ENCODE results near the gene KCNC3.
"Not testable (repeated sequence)": the region's sequence is repeated elsewhere in the genome, so short reads cannot be mapped to it uniquely, and the experiment has no call there.

The KCNC3 gene

DNA sequence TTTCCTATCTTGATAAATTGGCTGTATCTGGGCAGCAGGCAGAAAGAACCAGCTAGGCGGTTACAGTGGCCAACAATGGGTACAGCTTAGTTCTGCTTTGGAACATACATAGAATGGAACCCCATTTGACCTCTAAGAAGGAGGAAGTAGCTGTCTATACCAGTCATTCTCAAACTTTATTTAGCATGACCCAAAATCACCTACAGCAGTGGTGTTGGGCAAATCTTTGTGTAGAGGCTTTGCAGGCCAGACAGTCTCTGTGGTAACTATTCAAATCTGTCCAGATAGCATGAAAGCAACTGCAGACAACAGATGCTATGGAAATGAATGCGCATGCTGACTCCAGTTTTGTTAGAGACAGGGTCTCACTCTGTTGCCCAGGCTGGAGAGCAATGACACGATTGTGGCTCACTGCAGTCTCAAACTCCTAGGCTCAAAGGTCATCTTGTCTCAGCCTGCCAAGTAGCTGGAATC lies 12.0 kb upstream of the KCNC3 start:
- no peak for TF ChIP-seq JUND (IDR thresholded peaks at IDR 0.05; ENCODE audit: low read depth)
- no peak for DNase-seq (ENCODE audit: low read depth in 1 of 2, low spot score in 1 of 2)
- in situ Hi-C loops (cut with HindIII; ENCODE audit: low pct_unique_long_range_greater_than_20kb, low sequenced_read_pairs): no loop called here

DNA sequence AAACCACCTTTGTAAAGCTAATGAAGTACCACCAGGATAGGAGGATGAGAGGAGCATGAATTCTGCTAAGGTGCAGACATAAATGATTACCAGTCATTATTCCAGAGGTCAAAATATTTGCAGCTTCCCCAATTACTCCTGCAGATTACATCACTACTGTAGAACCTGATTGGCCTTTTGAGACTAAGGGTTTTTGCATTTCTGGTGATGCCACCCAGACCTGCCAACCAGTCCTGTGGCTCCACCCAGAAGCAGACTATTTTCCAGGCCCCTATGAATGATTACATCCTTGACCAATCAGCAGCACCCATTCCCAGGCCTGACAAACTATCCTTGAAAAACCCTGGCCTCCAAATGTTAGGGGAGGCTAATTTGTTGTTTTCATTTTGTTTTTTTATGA lies 11.2 kb upstream of the KCNC3 start:
- in situ Hi-C loops (cut with HindIII; ENCODE audit: low pct_unique_long_range_greater_than_20kb, low sequenced_read_pairs): no loop called here
- no peak for TF ChIP-seq JUND (IDR thresholded peaks at IDR 0.05; ENCODE audit: low read depth)
- DNase-seq (ENCODE audit: low read depth in 1 of 2, low spot score in 1 of 2): no peak

DNA sequence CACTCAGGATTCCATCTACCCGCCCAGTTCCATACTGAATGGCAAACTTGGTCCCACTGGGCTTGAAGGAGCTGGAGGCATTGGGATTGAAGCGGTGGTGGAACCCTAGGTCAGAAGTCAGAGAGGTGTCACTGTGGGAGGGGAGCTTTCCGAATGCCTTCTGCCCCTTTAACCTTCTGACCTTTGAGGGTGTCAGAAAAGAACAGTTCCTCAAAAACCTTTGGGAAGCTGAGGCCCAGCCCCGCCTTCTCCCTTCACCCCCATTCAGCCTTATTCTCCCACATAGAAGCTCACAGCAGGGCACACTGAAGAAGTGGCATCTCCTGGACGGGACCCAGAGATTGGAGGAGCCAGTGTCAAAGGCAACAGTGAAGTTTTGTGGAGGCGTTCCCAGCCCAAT lies 7.9 kb upstream of the KCNC3 start:
- DNase-seq (ENCODE audit: low read depth in 1 of 2, low spot score in 1 of 2); in situ Hi-C loops (cut with HindIII; ENCODE audit: low pct_unique_long_range_greater_than_20kb, low sequenced_read_pairs): not testable (repeated sequence)

DNA sequence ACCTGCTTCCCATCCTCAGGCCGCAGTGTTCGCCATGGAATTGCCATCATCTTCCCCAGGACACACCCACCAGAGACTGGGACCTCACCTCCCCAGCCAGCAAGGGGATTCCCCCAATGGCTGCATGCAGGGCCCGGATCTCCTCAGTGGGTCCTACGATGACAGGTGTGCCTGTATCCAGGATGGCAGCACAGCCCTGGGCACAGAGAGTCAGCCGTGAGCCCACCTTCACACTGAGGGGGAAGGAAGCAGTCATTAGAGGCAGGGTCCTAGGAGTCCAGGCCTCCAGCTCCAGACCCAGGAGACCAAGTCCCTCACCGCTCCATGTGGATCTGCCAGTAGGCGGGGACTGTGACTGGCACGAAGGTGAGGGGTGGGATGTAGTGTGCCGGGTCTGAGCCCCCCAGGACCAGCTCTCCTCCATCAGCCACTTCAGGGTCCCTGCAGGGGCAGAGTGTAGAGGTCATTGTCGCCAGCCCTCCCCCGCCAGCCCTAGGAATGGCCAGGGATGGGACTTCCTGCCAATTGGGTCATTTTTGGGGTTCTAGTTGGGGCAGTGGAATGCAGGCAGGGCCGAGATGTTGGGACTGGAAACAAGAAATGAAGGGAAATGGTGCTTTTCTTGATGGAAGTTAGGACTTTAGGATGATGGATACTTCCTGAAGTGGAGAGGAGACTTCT lies 5.7 kb upstream of the KCNC3 start:
- in situ Hi-C loops (cut with HindIII; ENCODE audit: low pct_unique_long_range_greater_than_20kb, low sequenced_read_pairs): no loop called here
- no peak for DNase-seq (ENCODE audit: low read depth in 1 of 2, low spot score in 1 of 2)
- TF ChIP-seq JUND (IDR thresholded peaks at IDR 0.05; ENCODE audit: low read depth): no peak

DNA sequence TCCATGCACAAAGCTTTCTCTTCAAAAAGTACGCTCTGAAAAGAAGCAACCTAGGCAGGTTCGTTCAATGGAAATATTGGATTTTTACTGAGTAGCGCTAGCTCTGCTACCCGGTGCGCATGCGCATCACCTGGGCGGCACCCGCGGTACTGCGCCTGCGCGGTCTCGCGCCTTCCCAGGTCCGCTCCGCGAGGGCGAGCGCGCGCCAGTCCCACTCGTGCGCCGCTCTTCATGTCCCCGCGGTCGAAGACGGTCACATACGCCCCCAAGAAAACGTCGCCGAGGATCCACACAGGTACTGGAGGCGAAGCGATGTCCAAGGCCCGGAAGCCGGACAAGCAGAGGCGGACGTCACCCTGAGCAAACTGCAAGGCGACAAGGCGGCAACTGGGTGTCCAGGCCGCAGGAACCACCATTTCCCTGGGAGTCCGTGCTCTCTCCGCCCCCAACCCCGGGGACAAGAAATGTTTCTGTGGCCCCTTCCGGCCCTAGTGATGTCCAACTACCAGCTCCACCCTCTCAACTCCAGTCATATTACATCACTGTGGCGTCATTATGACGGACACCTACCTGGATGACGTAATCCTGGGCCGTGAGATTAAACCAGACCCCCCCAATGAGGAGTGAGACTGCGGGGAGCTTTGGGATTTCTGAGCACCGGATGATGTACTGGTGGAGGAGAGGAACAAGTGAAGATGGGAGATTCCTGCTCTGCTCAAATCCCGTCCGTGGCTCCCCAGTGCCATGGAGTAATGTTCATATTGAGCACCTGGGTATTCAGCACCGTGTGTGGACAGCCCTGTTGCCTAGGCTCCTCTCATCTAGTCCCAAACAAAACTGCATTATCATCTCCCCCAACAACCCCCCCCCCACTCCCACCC lies 4.8 kb upstream of the KCNC3 start:
- in situ Hi-C loops (cut with HindIII; ENCODE audit: low pct_unique_long_range_greater_than_20kb, low sequenced_read_pairs): no loop called here
- peak; percentile 45 to 81 for DNase-seq (ENCODE audit: low read depth in 1 of 2, low spot score in 1 of 2)
- TF ChIP-seq JUND (IDR thresholded peaks at IDR 0.05; ENCODE audit: low read depth): no peak

DNA sequence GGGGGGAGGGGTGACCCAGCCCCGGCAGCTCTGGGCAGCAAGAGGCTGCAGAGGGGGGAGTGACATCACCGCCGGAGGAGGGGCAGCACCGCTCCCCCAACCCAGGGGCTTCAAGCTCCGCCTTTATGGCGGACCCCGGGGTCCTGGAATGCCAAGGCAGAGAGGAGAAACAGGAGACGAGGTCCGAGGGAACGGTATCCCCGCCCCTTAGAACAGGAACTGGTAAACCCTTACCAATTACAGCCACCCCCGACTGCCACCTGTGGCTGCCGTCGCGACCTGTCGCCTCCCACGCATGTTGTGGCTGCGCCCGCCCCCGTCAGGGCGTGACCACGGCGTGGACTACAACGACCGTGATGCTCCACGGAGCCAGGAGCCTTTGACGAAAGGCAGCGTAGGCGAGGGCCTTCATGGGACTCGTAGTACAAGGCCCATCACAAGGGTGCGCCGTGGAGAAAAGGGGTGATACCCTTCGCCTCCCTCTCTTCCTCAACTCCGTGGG lies 4.1 kb upstream of the KCNC3 start:
- in situ Hi-C loops (cut with HindIII; ENCODE audit: low pct_unique_long_range_greater_than_20kb, low sequenced_read_pairs): no loop called here
- TF ChIP-seq JUND (IDR thresholded peaks at IDR 0.05; ENCODE audit: low read depth): no peak
- DNase-seq (ENCODE audit: low read depth in 1 of 2, low spot score in 1 of 2): peak; percentile 74 to 98

DNA sequence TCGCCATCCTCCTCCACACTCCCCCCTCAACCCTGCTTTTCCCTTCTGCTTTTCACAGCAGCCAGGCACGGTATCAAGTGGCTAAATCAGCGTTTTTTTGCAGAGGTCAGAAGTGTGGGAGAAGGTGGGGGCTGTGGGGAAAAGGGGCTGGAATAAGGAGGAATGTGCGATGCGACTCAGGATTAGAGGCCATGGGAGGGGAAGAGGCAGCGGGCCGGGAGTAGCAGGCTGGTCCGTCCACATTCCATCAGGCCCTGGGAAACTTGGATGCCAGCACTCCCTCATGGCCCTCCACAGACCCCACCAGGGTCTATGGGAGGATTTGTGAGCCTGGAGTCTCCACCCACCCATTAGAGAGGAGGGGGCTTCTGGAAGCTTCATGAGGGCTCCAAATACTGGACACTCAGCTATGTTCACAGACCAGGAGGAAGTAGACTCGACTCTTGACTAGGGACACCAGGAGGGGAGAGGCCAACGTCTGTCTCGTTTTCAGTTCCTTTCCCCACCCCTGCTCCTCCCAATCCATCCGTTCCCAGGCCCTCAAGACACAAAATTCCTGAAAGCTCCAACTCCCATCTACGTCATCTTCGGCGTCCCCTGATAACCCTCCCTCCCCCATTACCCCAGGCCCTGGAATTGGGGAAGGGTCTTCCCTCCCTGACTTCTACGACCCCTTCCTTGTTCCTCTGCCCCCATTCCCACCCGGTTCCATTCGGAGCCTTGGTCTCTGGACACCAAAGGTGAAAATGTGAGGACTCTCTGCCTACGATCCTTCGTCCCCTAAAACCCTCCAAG lies 3.3 kb upstream of the KCNC3 start:
- in situ Hi-C loops (cut with HindIII; ENCODE audit: low pct_unique_long_range_greater_than_20kb, low sequenced_read_pairs): no loop called here
- peak in 1 of 2 experiments; percentile 95 for DNase-seq (ENCODE audit: low read depth in 1 of 2, low spot score in 1 of 2)

DNA sequence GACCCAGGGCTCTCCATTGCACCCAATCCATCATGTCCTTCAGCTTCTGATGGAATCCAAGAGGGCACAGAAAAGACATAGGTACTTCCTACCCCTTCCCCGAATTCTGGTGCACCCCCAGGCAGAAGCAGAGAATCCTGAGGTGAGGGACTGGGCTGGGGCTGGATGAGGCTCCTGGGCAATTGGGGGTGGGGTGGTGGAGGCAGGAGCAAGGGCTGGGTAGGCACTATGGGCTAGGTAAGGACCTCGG lies 2.7 kb upstream of the KCNC3 start:
- DNase-seq (ENCODE audit: low read depth in 1 of 2, low spot score in 1 of 2): no peak
- no peak for TF ChIP-seq JUND (IDR thresholded peaks at IDR 0.05; ENCODE audit: low read depth)
- in situ Hi-C loops (cut with HindIII; ENCODE audit: low pct_unique_long_range_greater_than_20kb, low sequenced_read_pairs): no loop called here

More for the DNA sequence above, 3.3 kb upstream of the KCNC3 start:
- TF ChIP-seq JUND (IDR thresholded peaks at IDR 0.05; ENCODE audit: low read depth): no peak

DNA sequence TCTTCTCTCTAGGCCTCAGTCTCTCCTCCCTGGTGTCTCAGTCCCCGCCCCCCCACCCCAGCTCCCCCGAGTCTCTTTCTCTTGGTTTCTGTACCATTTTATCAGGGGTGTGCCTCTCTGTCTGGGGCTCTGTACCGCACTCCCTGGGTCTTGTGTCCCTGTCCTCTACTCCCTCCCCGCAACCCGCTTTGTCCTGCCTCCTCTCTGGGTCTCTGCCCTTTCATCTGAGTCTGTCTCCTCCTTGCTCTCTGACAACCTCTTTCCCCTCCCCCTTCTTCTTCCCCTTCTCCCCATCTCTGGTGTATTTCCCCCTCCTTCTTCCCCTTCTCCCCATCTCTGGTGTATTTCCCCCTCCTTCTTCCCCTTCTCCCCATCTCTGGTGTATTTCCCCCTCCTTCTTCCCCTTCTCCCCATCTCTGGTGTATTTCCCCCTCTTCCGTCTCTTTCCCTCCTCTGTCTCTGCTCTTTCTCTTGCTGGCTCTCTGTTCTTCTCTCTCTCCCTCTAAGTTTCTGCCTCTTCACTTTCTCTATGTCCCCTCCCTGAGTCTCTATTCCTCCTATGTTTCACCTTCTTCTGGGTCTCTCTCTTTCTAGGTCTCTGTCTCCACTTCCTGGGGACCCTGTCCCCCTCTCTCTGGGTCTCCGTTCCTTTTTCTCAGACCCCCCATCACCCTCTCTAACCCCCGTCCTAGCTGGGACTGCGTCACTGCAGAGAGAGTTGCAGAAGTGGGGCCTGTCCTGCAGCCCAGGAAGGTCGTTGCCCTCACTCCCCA lies 2.2 kb upstream of the KCNC3 start:
- in situ Hi-C loops (cut with HindIII; ENCODE audit: low pct_unique_long_range_greater_than_20kb, low sequenced_read_pairs): no loop called here
- DNase-seq (ENCODE audit: low read depth in 1 of 2, low spot score in 1 of 2): peak in 1 of 2 experiments; percentile 55

DNA sequence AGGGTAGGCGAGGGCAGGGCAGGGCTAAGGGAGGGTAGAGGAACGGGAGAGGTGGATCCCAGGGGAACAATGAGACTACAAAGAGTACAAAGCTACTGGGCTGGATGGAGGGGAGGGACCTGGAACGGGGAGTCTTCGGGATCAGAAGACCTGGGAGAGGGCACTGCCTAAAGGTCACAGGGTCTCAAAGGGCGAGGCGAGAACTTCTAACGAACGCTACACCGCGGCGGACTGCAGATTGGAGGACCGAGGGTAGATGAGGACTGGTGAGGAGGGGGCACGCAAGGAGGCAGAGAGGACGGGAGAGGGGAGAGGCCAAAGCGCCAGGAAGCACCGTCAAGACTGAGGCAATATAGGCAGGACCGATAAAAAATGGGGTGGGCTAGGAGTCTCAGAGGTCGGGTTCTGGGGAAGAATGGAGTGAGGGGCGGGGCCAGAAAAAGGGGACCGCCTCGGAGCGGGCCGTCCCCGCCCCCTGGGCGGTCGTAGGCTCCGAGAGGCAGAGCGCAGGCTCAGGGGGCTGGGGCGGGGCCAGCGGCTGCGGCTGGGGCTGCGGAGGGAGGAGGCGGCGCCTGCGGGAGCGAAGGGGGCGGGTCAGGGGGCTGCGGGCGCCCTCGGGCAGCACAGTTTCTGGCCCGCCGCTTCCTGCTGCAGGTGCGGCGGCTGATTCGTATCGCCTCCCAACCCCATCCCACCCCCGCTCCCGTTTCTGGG lies 1.3 kb upstream of the KCNC3 start:
- no peak for TF ChIP-seq JUND (IDR thresholded peaks at IDR 0.05; ENCODE audit: low read depth)
- in situ Hi-C loops (cut with HindIII; ENCODE audit: low pct_unique_long_range_greater_than_20kb, low sequenced_read_pairs): no loop called here
- DNase-seq (ENCODE audit: low read depth in 1 of 2, low spot score in 1 of 2): peak; percentile 42 to 92

More for the DNA sequence above, 2.2 kb upstream of the KCNC3 start:
- no peak for TF ChIP-seq JUND (IDR thresholded peaks at IDR 0.05; ENCODE audit: low read depth)

DNA sequence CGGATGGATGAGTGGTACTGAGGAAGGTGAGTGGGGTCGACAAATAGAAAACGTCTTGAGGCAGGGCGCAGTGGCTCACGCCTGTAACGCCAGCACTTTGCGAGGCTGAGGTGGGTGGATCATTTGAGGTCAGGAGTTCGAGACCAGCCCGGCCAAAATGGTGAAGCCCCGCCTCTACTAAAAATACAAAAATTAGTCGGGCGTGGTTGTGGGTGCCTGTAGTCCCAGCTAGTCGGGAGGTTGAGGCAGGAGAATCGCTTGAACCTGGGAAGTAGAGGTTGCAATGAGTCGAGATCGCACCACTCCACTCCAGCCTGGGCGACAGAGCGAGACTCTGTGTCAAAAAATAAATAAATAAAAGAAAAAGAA lies 733 bp upstream of the KCNC3 start:
- DNase-seq (ENCODE audit: low read depth in 1 of 2, low spot score in 1 of 2); in situ Hi-C loops (cut with HindIII; ENCODE audit: low pct_unique_long_range_greater_than_20kb, low sequenced_read_pairs): not testable (repeated sequence)

DNA sequence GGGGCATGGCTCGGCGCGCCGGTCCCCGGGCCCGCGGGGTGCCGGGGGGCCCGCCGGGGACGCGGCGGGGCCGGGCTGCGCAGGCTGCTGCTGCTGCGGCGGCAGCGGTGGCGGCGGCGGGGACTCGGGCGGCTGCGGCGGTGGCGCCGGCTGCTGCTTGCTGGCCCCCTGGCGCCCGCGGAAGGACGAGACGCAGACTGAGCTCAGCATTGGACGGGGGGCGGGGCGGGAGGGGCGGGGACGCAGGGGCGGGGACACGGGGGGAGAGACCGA lies 368 bp downstream of the KCNC3 start:
- in situ Hi-C loops (cut with HindIII; ENCODE audit: low pct_unique_long_range_greater_than_20kb, low sequenced_read_pairs): no loop called here
- TF ChIP-seq JUND (IDR thresholded peaks at IDR 0.05; ENCODE audit: low read depth): no peak
- DNase-seq (ENCODE audit: low read depth in 1 of 2, low spot score in 1 of 2): no peak

All from T47D (cell line).